ENCODE results near the gene CTBP1. TPM values are rescaled to one million over a fixed set of nuclear protein-coding genes. Genes with fewer than 3 reads are reported as not detected.
A peak's percentile ranks its signal among the peaks of the same experiment; 100 is the strongest.

CTBP1 gene
- total RNA-seq, 1 donor from 2014 or later, result 169 TPM

DNA sequence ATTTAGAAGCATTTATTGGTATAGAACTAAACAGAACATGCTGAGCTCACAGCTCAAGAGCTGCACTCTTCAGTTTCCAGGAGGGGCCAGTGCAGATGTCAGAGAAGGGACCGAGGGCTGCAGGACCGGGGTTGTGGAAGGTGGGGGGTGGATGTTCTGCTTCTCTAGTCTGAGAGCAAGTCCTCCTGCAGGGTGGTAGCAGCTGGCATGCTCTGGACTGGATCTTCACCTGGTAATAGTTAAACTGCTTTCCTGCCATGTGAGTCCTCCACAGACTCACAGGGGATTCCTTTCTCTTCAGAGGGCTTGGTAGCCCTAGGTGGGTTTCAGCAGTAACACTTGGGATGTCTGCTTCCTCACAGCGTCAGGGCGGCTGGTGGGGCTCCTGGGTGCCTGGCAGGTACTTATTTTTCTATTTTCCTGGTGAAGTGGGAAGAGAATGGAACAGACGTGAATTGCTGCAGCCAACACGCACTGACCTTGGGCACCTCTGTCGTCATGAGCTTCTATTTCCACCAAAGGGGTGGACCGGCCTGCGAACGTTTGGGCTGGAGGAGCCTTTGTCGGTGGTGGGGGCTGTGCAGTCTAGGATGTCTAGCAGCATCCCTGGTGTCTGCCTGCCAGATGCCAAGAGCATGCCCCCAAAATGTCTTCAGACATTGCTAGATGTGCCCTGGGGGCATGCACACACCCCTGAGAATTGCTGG lies 43.2 kb upstream of the CTBP1 start:
- Histone ChIP-seq H3K4me3 (no peak overlapping the region), H3K4me1 (peaks cover 40% of the 10 kb centered on the region), H3K27me3 (no peaks in the 10 kb centered on the region), H3K36me3 (peaks cover 6% of the 10 kb centered on the region), H3K9me3 (no peaks in the 10 kb centered on the region), H3K27ac (no peak overlapping the region)
- no peak for DNase-seq
- ATAC-seq, result no peak
- TF ChIP-seq, protein P1, sequence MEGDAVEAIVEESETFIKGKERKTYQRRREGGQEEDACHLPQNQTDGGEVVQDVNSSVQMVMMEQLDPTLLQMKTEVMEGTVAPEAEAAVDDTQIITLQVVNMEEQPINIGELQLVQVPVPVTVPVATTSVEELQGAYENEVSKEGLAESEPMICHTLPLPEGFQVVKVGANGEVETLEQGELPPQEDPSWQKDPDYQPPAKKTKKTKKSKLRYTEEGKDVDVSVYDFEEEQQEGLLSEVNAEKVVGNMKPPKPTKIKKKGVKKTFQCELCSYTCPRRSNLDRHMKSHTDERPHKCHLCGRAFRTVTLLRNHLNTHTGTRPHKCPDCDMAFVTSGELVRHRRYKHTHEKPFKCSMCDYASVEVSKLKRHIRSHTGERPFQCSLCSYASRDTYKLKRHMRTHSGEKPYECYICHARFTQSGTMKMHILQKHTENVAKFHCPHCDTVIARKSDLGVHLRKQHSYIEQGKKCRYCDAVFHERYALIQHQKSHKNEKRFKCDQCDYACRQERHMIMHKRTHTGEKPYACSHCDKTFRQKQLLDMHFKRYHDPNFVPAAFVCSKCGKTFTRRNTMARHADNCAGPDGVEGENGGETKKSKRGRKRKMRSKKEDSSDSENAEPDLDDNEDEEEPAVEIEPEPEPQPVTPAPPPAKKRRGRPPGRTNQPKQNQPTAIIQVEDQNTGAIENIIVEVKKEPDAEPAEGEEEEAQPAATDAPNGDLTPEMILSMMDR (IDR thresholded peaks at IDR 0.05), result no peak
- intact Hi-C loops (cut with DNase I), result no loop called here

DNA sequence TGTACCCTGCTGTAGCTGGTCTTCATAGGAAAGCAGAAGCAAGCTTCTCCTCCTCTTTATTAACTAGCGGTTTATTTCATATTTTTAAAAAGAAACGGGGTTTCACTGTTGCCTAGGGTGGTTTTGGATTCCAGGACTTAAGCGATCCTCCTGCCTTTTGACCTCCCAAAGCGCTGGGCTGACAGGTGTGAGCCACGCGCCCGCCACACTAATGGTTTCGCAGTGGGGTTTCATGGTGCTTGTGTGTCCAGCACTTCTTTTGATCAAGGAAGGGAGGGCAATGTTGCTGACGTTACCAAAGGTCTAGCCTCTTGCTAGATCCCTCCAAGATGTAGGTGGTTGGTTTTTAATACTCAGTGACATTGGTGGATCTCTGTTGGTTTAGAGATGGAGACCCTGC lies 42.2 kb upstream of the CTBP1 start:
- Histone ChIP-seq H3K9me3 (no peaks in the 10 kb centered on the region), H3K36me3 (no peaks in the 10 kb centered on the region), H3K4me3 (peak overlapping the region; percentile 97), H3K27me3 (no peaks in the 10 kb centered on the region), H3K27ac (peak overlapping the region; percentile 86), H3K4me1 (peaks cover 40% of the 10 kb centered on the region)
- intact Hi-C loops (cut with DNase I), result no loop called here
- TF ChIP-seq, protein P1 (IDR thresholded peaks at IDR 0.05), result no peak
- ATAC-seq (no peak), DNase-seq (no peak)

DNA sequence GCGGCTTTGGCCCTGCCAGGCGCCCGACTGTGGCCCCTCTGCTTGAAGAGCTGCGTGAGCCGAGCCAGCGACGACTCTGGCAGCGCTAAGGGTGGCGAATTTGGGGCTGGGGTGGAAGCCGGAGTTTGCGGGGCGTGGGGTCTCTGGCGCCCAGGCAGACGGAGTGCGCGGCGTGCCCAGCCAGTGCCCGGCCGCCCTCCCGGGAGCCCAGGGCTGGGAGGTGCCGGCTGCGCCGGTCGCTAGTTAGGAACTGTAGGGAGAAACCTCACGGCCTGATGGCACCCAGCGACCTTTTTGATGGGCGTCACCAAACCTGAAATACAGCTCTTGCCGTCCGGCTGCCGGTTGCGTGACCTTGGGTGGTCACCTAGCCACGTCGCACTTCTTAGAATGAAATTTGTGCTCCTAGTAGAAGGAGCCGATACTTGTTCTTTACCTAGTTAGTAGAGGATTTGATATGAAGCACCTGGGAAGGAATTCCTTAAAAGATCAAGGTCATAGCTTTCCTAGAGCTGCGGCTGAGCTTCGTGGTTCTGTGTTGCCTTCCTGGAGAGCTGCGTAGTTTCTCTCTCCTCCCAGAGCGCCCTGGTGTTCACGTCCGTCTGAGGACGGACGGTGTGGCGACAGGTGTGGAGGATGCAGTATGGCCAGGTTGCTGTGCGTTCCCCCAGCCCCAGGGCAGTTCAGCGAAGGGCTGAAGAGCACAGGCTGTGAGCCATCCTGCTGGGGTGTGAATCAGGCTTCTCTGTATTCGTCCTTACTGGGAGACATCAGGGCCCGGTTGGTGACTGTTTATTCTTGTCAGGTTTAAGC lies 41.4 kb upstream of the CTBP1 start:
- Histone ChIP-seq H3K27ac (peak overlapping the region; percentile 86), H3K4me3 (peak overlapping the region; percentile 97), H3K27me3 (no peaks in the 10 kb centered on the region), H3K4me1 (peaks cover 40% of the 10 kb centered on the region), H3K9me3 (no peaks in the 10 kb centered on the region), H3K36me3 (no peaks in the 10 kb centered on the region)
- intact Hi-C loops (cut with DNase I), result no loop called here
- no peak for DNase-seq
- TF ChIP-seq, protein P1 (IDR thresholded peaks at IDR 0.05), result no peak
- peak; percentile 0 for ATAC-seq

DNA sequence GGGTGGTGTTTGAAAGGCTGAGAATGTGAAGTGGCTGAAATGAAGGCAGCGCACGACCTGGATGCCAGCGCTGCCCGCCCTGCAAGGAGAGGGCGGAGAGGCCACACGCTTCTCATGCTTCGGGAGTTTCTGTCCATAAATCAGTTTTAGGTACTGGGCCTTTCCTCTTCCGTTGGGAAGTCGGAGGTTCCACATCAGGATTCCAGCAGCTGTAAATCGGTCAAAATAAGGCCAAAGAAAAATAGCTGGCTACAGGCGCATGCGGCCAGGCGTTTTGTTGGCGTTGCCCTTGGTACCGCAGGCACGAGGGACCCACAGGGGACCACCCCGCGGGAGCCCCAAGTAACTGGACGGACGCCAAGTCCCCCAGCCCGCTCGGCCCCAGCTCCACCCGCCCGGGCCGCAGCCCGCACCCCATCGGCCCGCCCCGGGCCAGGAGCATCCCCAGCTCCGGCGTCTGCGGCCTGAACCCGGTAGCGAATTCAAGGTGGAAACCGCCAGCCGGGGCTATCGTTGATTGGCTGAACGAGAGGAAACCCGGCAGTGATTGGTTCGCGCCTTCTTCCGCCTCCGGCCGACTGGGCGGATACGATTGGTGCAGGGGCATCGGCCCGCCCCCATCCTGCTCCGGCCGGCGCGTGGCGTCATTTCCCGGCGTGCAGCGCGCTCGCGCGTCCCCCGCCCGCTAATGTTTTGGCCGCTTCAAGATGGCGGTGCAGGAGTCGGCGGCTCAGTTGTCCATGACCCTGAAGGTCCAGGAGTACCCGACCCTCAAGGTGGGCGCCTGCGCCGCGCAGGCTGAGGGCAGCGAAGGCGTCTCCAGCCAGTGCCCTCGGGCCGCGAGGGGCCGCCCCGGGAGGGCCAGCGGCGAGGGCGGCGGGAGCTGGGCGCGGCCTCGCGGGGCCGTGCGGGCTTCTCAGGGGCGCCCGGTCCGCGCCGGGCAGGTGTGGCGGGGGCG lies 40.6 kb upstream of the CTBP1 start, which contains the start of gene MAEA:
Gene MAEA, plus strand, starts transcription at position 685 of the 958 bp plus-strand sequence. Its CDS starts 23 bp downstream, at position 708.
- ATAC-seq (peak; percentile 99), DNase-seq (peak; percentile 98)
- Histone ChIP-seq H3K36me3 (no peaks in the 10 kb centered on the region), H3K4me3 (peak within 1 kb of the TSS; percentile 97), H3K4me1 (peaks cover 37% of the 10 kb centered on the region), H3K9me3 (no peaks in the 10 kb centered on the region), H3K27ac (peak within 1 kb of the TSS; percentile 86), H3K27me3 (no peaks in the 10 kb centered on the region)
- intact Hi-C loops (cut with DNase I), result no loop called here
- TF ChIP-seq, protein P1 (IDR thresholded peaks at IDR 0.05), result no peak

DNA sequence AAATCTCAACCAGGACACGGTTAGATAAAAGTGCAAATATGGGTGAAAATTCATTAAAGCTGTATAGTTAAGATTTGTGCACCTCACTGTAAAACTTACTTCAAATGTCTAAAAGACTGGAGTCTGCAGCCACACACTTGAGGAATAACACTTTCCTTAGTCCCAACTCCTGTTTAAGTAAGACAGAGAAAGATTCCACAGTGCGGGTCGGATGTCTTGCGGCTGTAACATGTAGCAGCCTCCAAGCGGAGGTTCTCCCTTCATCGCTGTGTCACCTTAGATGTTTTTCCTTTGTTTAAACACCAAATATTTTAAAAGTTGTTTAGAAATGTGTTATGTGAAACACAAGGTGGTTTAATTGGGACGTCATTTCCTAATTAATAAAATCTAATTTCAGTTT lies 39.9 kb upstream of the CTBP1 start:
- Histone ChIP-seq H3K27me3 (no peaks in the 10 kb centered on the region), H3K4me1 (peaks cover 32% of the 10 kb centered on the region), H3K27ac (peak overlapping the region; percentile 86), H3K4me3 (peak overlapping the region; percentile 97), H3K36me3 (no peaks in the 10 kb centered on the region), H3K9me3 (no peaks in the 10 kb centered on the region)
- TF ChIP-seq, protein P1 (IDR thresholded peaks at IDR 0.05), result no peak
- intact Hi-C loops (cut with DNase I), result no loop called here
- no peak for DNase-seq
- ATAC-seq, result no peak

All from upper lobe of right lung (tissue), 1 donor.